B cell (primary cell): ENCODE data around the gene GIT1. TPM values are rescaled to one million over a fixed set of nuclear protein-coding genes. Genes with fewer than 3 reads are reported as not detected.

Source experiments
- ATAC-seq: fragments of 200-7000 bp; cut with Tn5 transposase; one replicate; pipeline ENCODE4 v1.10.0; 2021; ENCODE audit warnings: low read depth, mild to moderate bottlenecking, moderate number of reproducible peaks, moderate library complexity
- CTCF ChIA-PET: fragments of 350-600 bp; sonication (Branson Sonifier 250); formaldehyde crosslinking; loops from one replicate; lab custom pipeline; 2021; ENCODE audit warnings: antibody characterized with exemption, inconsistent platforms; lab: Charles Lee
- POLR2A ChIA-PET: fragments of 350-600 bp; sonication (Branson Sonifier 250); formaldehyde crosslinking; loops from one replicate; lab custom pipeline; 2021; ENCODE audit warnings: antibody characterized with exemption; lab: Charles Lee
- DNase-seq: peaks from one replicate; pipeline ENCODE4 v3.0.0; 2013
- H2AFZ ChIP-seq: 2 replicates; pipeline ENCODE4 v1.6.1; 2012; ENCODE audit warnings: mild to moderate bottlenecking, low read depth, low read length; ENCODE audit not compliant: insufficient read depth, poor library complexity, severe bottlenecking
- H3K27ac ChIP-seq, 2 donors: 1 replicate in 1 of 2; 2 replicates in 1 of 2; pipeline ENCODE4 v1.5.1; 2012 to 2013; ENCODE audit warnings: low read length in 2 of 2, mild to moderate bottlenecking in 2 of 2, moderate library complexity in 1 of 2
- H3K27me3 ChIP-seq, 4 experiments: fragments of 200-600 bp in 1 of 4; sonication (generic) in 1 of 4; replicated peaks in 1 of 4; 1 replicate in 2 of 4; 2 replicates in 2 of 4; pipeline versions ENCODE4 v1.6.1 to v1.7.0; 2013 to 2016; ENCODE audit warnings: low read length in 3 of 4, mild to moderate bottlenecking in 2 of 4, mixed read lengths in 1 of 4, moderate library complexity in 1 of 4; ENCODE audit not compliant: insufficient read depth in 4 of 4, control insufficient read depth in 3 of 4; ENCODE audit errors: control extremely low read depth in 1 of 4
- H3K36me3 ChIP-seq, 2 experiments: replicated peaks in 1 of 2; 1 replicate in 1 of 2; 2 replicates in 1 of 2; pipeline versions ENCODE4 v1.6.1 to v1.7.1; 2013; ENCODE audit warnings: low read length in 1 of 2; ENCODE audit not compliant: insufficient read depth in 2 of 2, control insufficient read depth in 1 of 2; ENCODE audit errors: control extremely low read depth in 1 of 2, extremely low read depth in 1 of 2
- H3K4me1 ChIP-seq, 2 donors: fragments of 200-600 bp in 1 of 2; sonication (generic) in 1 of 2; 1 replicate in 1 of 2; 2 replicates in 1 of 2; pipeline versions ENCODE4 v1.5.1 to v1.6.1; 2013 to 2017; ENCODE audit warnings: low read length in 2 of 2; ENCODE audit not compliant: control insufficient read depth in 2 of 2, insufficient read depth in 2 of 2
- H3K4me2 ChIP-seq: replicated peaks from 2 replicates; pipeline ENCODE3; 2012; ENCODE audit warnings: mild to moderate bottlenecking, low read depth, low read length; ENCODE audit not compliant: poor library complexity, severe bottlenecking
- H3K4me3 ChIP-seq, 5 experiments: fragments of 200-600 bp in 1 of 5; sonication (generic) in 1 of 5; 1 replicate in 3 of 5; 2 replicates in 2 of 5; pipeline versions ENCODE4 v1.5.1 to v1.7.0; 2011 to 2016; ENCODE audit warnings: low read length in 4 of 5, mild to moderate bottlenecking in 4 of 5, low read depth in 2 of 5, control low read depth in 1 of 5, moderate library complexity in 1 of 5; ENCODE audit not compliant: insufficient read depth in 1 of 5; ENCODE audit errors: control extremely low read depth in 1 of 5, extremely low read depth in 1 of 5
- H3K79me2 ChIP-seq: fragments of 200-600 bp; sonication (generic); one replicate; pipeline ENCODE4 v1.6.0; 2016; ENCODE audit warnings: low read length; ENCODE audit not compliant: control insufficient read depth, insufficient read depth
- H3K9ac ChIP-seq: fragments of 200-600 bp; sonication (generic); 2 replicates; pipeline ENCODE4 v1.6.1; 2017; ENCODE audit warnings: mild to moderate bottlenecking, low read length, moderate library complexity
- H3K9me3 ChIP-seq, 3 donors: one replicate each; pipeline versions ENCODE4 v1.6.1 to v1.7.1; 2013; ENCODE audit warnings: low read length in 2 of 3; ENCODE audit not compliant: control insufficient read depth in 2 of 3, insufficient read depth in 1 of 3; ENCODE audit errors: control extremely low read depth in 1 of 3
- H4K20me1 ChIP-seq: 2 replicates; pipeline ENCODE4 v1.6.0; 2012; ENCODE audit warnings: mild to moderate bottlenecking, low read length; ENCODE audit not compliant: insufficient read depth, control insufficient read depth, poor library complexity, severe bottlenecking
- H3K27ac Mint-ChIP-seq: one replicate; pipeline ENCODE4 v1.8.0; 2021; ENCODE audit warnings: mixed read lengths
- H3K27me3 Mint-ChIP-seq: one replicate; pipeline ENCODE4 v1.8.0; 2021; ENCODE audit warnings: mixed read lengths
- H3K4me1 Mint-ChIP-seq: one replicate; pipeline ENCODE4 v1.8.0; 2021; ENCODE audit warnings: mixed read lengths
- H3K4me3 Mint-ChIP-seq: one replicate; pipeline ENCODE4 v1.8.0; 2021; ENCODE audit warnings: mixed read lengths
- H3K9me3 Mint-ChIP-seq: one replicate; pipeline ENCODE4 v1.8.0; 2022; ENCODE audit warnings: mixed read lengths; ENCODE audit not compliant: insufficient read depth
- EZH2 ChIP-seq: IDR thresholded peaks from 2 replicates; pipeline ENCODE4 v1.6.1; 2012; ENCODE audit warnings: borderline replicate concordance, low read depth, mild to moderate bottlenecking, moderate library complexity, low read length; ENCODE audit not compliant: insufficient read depth, poor library complexity, severe bottlenecking
- WGBS: methylation state at CpG from one replicate; pipeline ENCODE4 v1.1.5; 2013; ENCODE audit warnings: missing lambda C conversion rate; ENCODE audit not compliant: insufficient coverage; 5-methylcytosine and 5-hydroxymethylcytosine counted together
- intact Hi-C: fragments of 100-400 bp; cut with micrococcal nuclease; formaldehyde crosslinking; loops from one replicate; pipeline ENCODE4 v1.10.0; 2022
- polyA plus RNA-seq: library from polyadenylated mRNA; depleted of rRNA; stranded (reverse); fragments of >200 nt; gene quantifications from 2 replicates; pipeline ENCODE4 v1.2.3, GENCODE V29; 2012
- total RNA-seq, 2 donors: library from RNA; stranded (reverse); fragments of 120-200 nt in 1 of 2; gene quantifications; 1 replicate in 1 of 2; 2 replicates in 1 of 2; pipeline versions ENCODE4 v1.2.3 to v1.2.4, GENCODE V29; 2013 to 2022
- TF ChIP-seq, protein P1 (sequence below): fragments of 200-600 bp; IDR thresholded peaks from one replicate; pipeline ENCODE4 v1.8.0; 2022; ENCODE audit warnings: antibody characterized with exemption, mild to moderate bottlenecking

The GIT1 gene
- total and polyA plus RNA-seq, 2 donors (not counting 1 experiment from before 2014, with no cell fraction given): 49.3 to 61.9 TPM

GRCh38 chr17:29603109-29603674, 13.7 kb upstream of the GIT1 start:
- H3K4me3 ChIP-seq: no peak overlapping the region
- Mint-ChIP-seq H3K9me3 (no peaks in the 10 kb centered on the region), H3K4me1 (no peaks in the 10 kb centered on the region), H3K27ac (no peak overlapping the region), H3K27me3 (no peaks in the 10 kb centered on the region), H3K4me3 (no peak overlapping the region)
- no peak for DNase-seq
- TF ChIP-seq, protein P1, sequence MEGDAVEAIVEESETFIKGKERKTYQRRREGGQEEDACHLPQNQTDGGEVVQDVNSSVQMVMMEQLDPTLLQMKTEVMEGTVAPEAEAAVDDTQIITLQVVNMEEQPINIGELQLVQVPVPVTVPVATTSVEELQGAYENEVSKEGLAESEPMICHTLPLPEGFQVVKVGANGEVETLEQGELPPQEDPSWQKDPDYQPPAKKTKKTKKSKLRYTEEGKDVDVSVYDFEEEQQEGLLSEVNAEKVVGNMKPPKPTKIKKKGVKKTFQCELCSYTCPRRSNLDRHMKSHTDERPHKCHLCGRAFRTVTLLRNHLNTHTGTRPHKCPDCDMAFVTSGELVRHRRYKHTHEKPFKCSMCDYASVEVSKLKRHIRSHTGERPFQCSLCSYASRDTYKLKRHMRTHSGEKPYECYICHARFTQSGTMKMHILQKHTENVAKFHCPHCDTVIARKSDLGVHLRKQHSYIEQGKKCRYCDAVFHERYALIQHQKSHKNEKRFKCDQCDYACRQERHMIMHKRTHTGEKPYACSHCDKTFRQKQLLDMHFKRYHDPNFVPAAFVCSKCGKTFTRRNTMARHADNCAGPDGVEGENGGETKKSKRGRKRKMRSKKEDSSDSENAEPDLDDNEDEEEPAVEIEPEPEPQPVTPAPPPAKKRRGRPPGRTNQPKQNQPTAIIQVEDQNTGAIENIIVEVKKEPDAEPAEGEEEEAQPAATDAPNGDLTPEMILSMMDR: no peak
- TF ChIP-seq EZH2: no peak
- H3K4me2 ChIP-seq: no peak overlapping the region
- POLR2A ChIA-PET: no interaction called here
- WGBS: 82% methylated on average over 3 of the region's 6 CpGs
- CTCF ChIA-PET: interaction anchor here (0.6 kb wide), 1 partner anchor 231 kb away, joined by 4 read pairs; no protein-coding TSS in a partner anchor
- H3K79me2 ChIP-seq: no peaks in the 10 kb centered on the region
- no peak overlapping the region for H2AFZ ChIP-seq
- no peaks in the 10 kb centered on the region for H4K20me1 ChIP-seq
- intact Hi-C loops: no loop called here
- ATAC-seq: no peak
- H3K27ac ChIP-seq: no peak overlapping the region
- H3K9me3 ChIP-seq: no peaks in the 10 kb centered on the region
- H3K9ac ChIP-seq: no peak overlapping the region
- no peaks in the 10 kb centered on the region for H3K4me1 ChIP-seq
- H3K36me3 ChIP-seq: no peaks in the 10 kb centered on the region
- H3K27me3 ChIP-seq: no peaks in the 10 kb centered on the region

DNA sequence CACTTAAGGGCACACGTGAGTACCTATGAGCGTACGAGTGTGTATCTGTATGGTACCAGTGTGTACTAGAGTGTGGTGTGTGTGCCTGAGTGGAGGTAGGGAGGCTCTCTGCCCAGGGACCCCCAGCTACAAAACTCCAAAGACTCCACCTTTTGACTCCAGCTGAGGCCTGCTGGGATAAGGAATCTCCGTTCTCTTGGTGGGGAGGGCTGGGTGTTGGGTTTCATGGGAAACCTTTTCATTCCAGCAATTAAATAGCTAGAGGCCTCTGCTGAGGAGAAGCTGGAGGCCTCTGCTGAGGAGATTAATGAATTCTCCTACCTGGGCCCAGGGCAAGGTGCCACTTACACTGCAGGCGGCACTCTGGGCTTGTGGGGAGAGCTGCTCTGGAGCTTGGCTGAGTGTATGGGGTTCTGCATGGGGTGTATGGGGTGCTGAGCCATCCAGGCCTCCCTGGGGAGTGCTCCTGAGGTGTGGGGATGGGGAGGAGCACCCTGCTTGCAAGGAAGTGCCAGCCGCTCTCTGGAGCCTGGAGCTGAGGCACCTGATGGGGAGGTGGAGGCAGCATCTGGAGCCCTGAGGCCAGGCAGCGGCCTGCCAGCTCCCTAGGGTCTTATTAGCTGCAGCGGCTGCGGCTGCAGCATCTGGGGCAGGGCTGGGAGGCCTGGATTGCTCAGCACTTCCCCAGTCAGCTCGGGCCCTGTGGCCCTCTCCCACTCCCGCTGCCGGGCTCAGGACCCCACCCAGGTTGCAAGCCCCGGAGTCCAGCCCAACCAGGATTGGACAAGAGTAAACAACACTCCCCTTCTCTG, 8.1 kb upstream of the GIT1 start:
- Histone ChIP-seq H2AFZ (no peak overlapping the region), H3K4me1 (peaks cover 10 to 13% of the 10 kb centered on the region in 2 donors), H3K9me3 (no peaks in the 10 kb centered on the region), H3K79me2 (no peaks in the 10 kb centered on the region), H3K36me3 (no peaks in the 10 kb centered on the region), H4K20me1 (no peaks in the 10 kb centered on the region), H3K4me3 (no peak overlapping the region), H3K9ac (no peak overlapping the region), H3K27me3 (peaks cover 0 to 7% (median 2%) of the 10 kb centered on the region in 4 experiments), H3K27ac (no peak overlapping the region), H3K4me2 (no peak overlapping the region)
- POLR2A ChIA-PET: no interaction called here
- intact Hi-C loops: no loop called here
- Mint-ChIP-seq H3K4me3 (no peak overlapping the region), H3K27me3 (no peaks in the 10 kb centered on the region), H3K9me3 (no peaks in the 10 kb centered on the region), H3K4me1 (peaks cover 10% of the 10 kb centered on the region), H3K27ac (no peak overlapping the region)
- DNase-seq (no peak), ATAC-seq (no peak)
- WGBS: 97% methylated on average over 7 of the region's 13 CpGs
- CTCF ChIA-PET: interaction anchor here (0.9 to 2.2 kb wide), 6 partner anchors 10 to 20 kb away, joined by 3 to 7 read pairs (median 4); no protein-coding TSS in a partner anchor
- TF ChIP-seq, protein P1: no peak
- TF ChIP-seq EZH2: no peak
